ENCODE data around the gene EYS. TPM values are rescaled to one million over a fixed set of nuclear protein-coding genes. Genes with fewer than 3 reads are reported as not detected.

Gene EYS
- total RNA-seq, 2 experiments from 2014 or later = not detected

- POLR2A ChIA-PET = interaction anchor here (1.0 kb wide), 1 partner anchor 70 kb away, joined by 4 read pairs; the partner anchor contains the start of gene PHF3
- no peak for ATAC-seq (ENCODE audit: poor library complexity)
Observed at GRCh38 chr6:63705707-63706106, 2001.3 kb downstream of the EYS start.

GRCh38 chr6:63690221-63690620 lies 2016.8 kb downstream of the EYS start:
- H3K9me3 Mint-ChIP-seq = no peaks in the 10 kb centered on the region
- CTCF ChIA-PET = interaction anchor here (1.3 to 2.1 kb wide), 3 partner anchors 10 to 92 kb away, joined by 4 to 6 read pairs (median 5); partner anchors contain the start of gene PHF3
- H3K4me3 Mint-ChIP-seq = no peak overlapping the region
- Histone ChIP-seq H3K27me3 (ENCODE audit: control insufficient read depth in 1 of 2, insufficient read depth in 2 of 2, low read length in 2 of 2) (no peaks in the 10 kb centered on the region), H3K36me3 (ENCODE audit: insufficient read depth, low read length) (peaks cover 18% of the 10 kb centered on the region), H3K27ac (ENCODE audit: low read depth in 1 of 2, low read length in 2 of 2) (no peak overlapping the region), H3K4me3 (ENCODE audit: low read length) (no peak overlapping the region), H3K4me1 (ENCODE audit: insufficient read depth, low read length) (no peaks in the 10 kb centered on the region), H3K9me3 (ENCODE audit: control insufficient read depth in 1 of 2, insufficient read depth in 1 of 2, low read length in 2 of 2) (no peaks in the 10 kb centered on the region)
- intact Hi-C loops (cut with DNase I, micrococcal nuclease) = loop anchor here in 1 of 2 experiments (5.0 kb wide), 1 partner anchor 53 kb away; the partner anchor contains the start of gene PHF3
- H3K27me3 Mint-ChIP-seq = no peaks in the 10 kb centered on the region
- POLR2A ChIA-PET = interaction anchor here (0.9 to 2.2 kb wide), 2 partner anchors 9 to 55 kb away, joined by 3 to 12 read pairs; partner anchors contain the start of gene PHF3
- H3K27ac Mint-ChIP-seq = no peak overlapping the region
- DNase-seq (no peak), ATAC-seq (ENCODE audit: poor library complexity) (no peak)
- H3K36me3 Mint-ChIP-seq (ENCODE audit: low read depth) = peaks cover 72% of the 10 kb centered on the region
- TF ChIP-seq CTCF (IDR thresholded peaks at IDR 0.05) = no peak
- peaks cover 33% of the 10 kb centered on the region for H3K4me1 Mint-ChIP-seq (ENCODE audit: low read depth)

More at GRCh38 chr6:63705707-63706106, 2001.3 kb downstream of the EYS start:
- Mint-ChIP-seq H3K9me3 (no peaks in the 10 kb centered on the region), H3K36me3 (ENCODE audit: low read depth) (peaks cover 94% of the 10 kb centered on the region), H3K27me3 (no peaks in the 10 kb centered on the region), H3K27ac (peak overlapping the region; percentile 27), H3K4me3 (no peak overlapping the region), H3K4me1 (ENCODE audit: low read depth) (no peaks in the 10 kb centered on the region)
- H3K4me1 ChIP-seq (ENCODE audit: insufficient read depth, low read length) = no peaks in the 10 kb centered on the region
- DNase-seq = no peak
- H3K27ac ChIP-seq (ENCODE audit: low read depth in 1 of 2, low read length in 2 of 2) = no peak overlapping the region
- intact Hi-C loops (cut with DNase I, micrococcal nuclease) = loop anchor here (5.0 kb wide), 2 partner anchors 68 to 118 kb away; partner anchors contain the start of gene PHF3 (in 1 of the 2)
- no peaks in the 10 kb centered on the region for H3K9me3 ChIP-seq (ENCODE audit: control insufficient read depth in 1 of 2, insufficient read depth in 1 of 2, low read length in 2 of 2)
- H3K27me3 ChIP-seq (ENCODE audit: control insufficient read depth in 1 of 2, insufficient read depth in 2 of 2, low read length in 2 of 2) = no peaks in the 10 kb centered on the region
- no peak for TF ChIP-seq CTCF (IDR thresholded peaks at IDR 0.05)
- H3K4me3 ChIP-seq (ENCODE audit: low read length) = no peak overlapping the region
- peaks cover 85% of the 10 kb centered on the region for H3K36me3 ChIP-seq (ENCODE audit: insufficient read depth, low read length)
- CTCF ChIA-PET = interaction anchor here (1.1 kb wide), 1 partner anchor 107 kb away, joined by 3 read pairs; no protein-coding TSS in a partner anchor

GRCh38 chr6:63689421-63689820 lies 2017.6 kb downstream of the EYS start:
- POLR2A ChIA-PET = interaction anchor here (2.2 kb wide), 1 partner anchor 54 kb away, joined by 12 read pairs; the partner anchor contains the start of gene PHF3
- no peak overlapping the region for H3K27ac ChIP-seq (ENCODE audit: low read depth in 1 of 2, low read length in 2 of 2)
- no peak for TF ChIP-seq CTCF (IDR thresholded peaks at IDR 0.05)
- H3K4me3 ChIP-seq (ENCODE audit: low read length) = no peak overlapping the region
- H3K36me3 ChIP-seq (ENCODE audit: insufficient read depth, low read length) = peaks cover 19% of the 10 kb centered on the region
- H3K9me3 Mint-ChIP-seq = no peaks in the 10 kb centered on the region
- H3K27me3 Mint-ChIP-seq = no peaks in the 10 kb centered on the region
- no peaks in the 10 kb centered on the region for H3K9me3 ChIP-seq (ENCODE audit: control insufficient read depth in 1 of 2, insufficient read depth in 1 of 2, low read length in 2 of 2)
- CTCF ChIA-PET = interaction anchor here (1.3 to 2.1 kb wide), 3 partner anchors 11 to 91 kb away, joined by 4 to 6 read pairs (median 5); partner anchors contain the start of gene PHF3
- H3K4me1 Mint-ChIP-seq (ENCODE audit: low read depth) = peaks cover 40% of the 10 kb centered on the region
- no peak overlapping the region for H3K27ac Mint-ChIP-seq
- no peak overlapping the region for H3K4me3 Mint-ChIP-seq
- H3K4me1 ChIP-seq (ENCODE audit: insufficient read depth, low read length) = no peaks in the 10 kb centered on the region
- H3K36me3 Mint-ChIP-seq (ENCODE audit: low read depth) = peaks cover 72% of the 10 kb centered on the region
- DNase-seq (no peak), ATAC-seq (ENCODE audit: poor library complexity) (no peak)
- intact Hi-C loops (cut with DNase I, micrococcal nuclease) = loop anchor here in 1 of 2 experiments (5.0 kb wide), 1 partner anchor 92 kb away; no protein-coding TSS in a partner anchor
- no peaks in the 10 kb centered on the region for H3K27me3 ChIP-seq (ENCODE audit: control insufficient read depth in 1 of 2, insufficient read depth in 2 of 2, low read length in 2 of 2)
